ENCODE results near the gene TRAF1.
A peak's percentile ranks its signal among the peaks of the same experiment; 100 is the strongest.

Gene TRAF1

DNA sequence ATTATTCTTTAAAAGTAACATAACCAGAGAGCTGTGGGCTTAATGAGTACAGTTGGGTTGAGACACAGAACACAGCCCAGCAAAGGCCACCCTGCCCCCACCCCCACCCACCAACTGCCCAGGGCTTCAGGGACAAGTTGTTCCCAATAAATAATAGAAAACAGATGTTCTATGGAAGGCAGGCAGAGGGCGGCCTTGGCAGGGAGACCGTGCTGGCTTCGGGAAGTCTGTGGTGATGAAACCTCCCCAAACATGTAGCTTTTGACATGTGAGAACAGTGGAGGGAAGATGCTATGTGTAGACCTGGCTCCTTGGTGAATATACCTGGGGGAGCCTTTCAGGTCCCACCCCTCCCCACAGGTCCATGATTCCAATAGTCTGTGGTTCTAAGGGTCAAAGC lies 10.0 kb downstream of the TRAF1 start:
- H3K27ac ChIP-seq = peak overlapping the region; percentile 74
- TF ChIP-seq, protein P1, sequence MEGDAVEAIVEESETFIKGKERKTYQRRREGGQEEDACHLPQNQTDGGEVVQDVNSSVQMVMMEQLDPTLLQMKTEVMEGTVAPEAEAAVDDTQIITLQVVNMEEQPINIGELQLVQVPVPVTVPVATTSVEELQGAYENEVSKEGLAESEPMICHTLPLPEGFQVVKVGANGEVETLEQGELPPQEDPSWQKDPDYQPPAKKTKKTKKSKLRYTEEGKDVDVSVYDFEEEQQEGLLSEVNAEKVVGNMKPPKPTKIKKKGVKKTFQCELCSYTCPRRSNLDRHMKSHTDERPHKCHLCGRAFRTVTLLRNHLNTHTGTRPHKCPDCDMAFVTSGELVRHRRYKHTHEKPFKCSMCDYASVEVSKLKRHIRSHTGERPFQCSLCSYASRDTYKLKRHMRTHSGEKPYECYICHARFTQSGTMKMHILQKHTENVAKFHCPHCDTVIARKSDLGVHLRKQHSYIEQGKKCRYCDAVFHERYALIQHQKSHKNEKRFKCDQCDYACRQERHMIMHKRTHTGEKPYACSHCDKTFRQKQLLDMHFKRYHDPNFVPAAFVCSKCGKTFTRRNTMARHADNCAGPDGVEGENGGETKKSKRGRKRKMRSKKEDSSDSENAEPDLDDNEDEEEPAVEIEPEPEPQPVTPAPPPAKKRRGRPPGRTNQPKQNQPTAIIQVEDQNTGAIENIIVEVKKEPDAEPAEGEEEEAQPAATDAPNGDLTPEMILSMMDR (conservative IDR thresholded peaks at IDR 0.05) = peak; percentile 74

DNA sequence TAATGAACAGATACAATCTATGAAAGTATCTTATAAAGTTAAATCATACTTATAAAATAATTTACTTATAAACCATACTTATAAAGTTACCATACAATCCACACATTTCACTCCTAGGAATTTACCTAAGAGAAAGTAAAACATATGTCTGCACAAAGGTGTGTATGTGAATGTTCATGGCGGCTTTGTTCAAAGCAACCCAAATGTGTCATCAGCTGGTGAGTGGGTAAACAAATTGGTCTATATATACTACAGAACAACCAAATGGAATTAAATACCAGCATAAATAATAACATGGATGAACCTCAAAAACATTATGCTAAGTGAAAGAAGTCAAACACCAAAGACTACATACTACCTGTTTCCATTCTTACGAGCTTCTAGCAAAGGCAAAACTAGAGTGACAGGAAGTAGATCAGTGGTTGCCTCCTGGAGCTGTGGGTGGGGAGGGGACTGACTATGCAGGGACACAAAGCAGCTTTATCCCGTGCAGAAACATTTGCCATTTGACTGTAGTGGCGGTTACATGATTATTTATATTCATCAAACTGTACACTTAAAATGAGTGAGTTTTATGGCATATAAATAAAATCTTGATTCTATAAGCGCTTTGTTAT lies 10.6 kb downstream of the TRAF1 start:
- TF ChIP-seq, protein P1 (conservative IDR thresholded peaks at IDR 0.05) = no peak
- H3K27ac ChIP-seq = peak overlapping the region; percentile 74

DNA sequence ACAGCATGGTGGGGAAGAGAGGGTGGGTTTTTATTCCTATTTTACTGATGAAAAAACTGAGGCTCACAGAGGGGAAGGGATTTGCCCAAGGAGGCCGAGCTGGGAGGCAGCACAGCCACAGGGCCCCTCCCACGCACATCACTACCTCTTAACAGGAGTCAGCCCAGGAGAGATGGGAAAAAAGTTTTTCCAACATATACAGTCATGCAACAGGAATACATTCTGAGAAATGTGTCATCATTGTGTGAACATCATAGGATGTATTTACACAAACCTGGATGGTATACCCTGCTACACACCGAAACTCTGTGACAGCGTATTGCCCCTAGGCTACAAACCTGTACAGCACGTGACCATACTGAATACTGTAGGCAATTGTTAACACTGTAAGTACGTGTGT lies 11.6 kb downstream of the TRAF1 start:
- TF ChIP-seq, protein P1 (conservative IDR thresholded peaks at IDR 0.05) = no peak
- peak overlapping the region; percentile 74 for H3K27ac ChIP-seq

DNA sequence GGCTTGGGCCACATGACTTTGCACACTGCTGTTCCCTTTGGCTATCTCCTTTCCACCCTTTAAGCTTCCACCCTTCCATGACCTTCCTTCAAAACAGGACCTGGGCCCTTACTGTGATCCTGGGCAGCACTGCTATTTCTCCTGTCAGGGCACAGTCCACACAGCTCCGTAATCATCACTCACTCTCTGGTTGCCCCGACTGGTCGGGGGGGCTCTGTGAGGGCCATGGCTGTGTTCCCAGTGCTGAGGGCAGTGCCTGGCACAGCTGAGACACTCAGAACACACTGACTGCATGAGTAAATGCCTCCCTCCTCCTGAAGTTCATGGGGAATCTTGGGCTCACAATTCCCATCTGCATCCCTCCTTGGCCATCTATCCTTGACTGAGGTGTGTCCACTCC lies 12.2 kb downstream of the TRAF1 start:
- peak overlapping the region; percentile 74 for H3K27ac ChIP-seq
- TF ChIP-seq, protein P1 (conservative IDR thresholded peaks at IDR 0.05) = no peak

DNA sequence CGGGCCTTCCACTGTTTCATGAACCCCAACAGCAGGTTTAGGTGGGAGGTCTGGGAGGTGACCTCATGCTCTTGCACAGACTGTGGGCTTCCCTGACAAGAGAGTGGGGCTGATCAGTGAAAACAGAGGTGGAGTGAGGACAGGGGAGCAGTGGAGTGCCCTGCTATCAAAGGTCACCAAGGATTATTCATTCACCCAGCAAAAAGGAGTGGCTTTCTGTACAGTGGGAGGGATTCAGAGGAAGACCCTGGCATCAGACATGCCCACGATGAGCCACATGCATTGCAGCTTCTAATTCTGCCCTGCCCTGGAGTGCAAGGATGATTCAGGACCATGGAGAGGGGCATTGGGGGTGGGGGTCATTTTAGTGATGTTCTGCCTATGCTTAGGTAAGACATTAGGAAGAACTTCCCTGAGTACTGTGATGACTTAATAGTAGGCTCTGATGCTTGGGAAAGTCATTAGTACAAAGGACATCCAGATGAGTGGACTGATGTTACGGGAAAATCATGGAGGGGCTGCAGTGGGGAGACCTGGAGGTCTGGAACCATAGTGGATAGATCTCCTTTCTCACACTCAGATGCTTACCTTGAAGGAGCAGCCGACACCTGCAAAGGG lies 12.8 kb downstream of the TRAF1 start:
- TF ChIP-seq, protein P1 (conservative IDR thresholded peaks at IDR 0.05) = no peak
- H3K27ac ChIP-seq = no peak overlapping the region

DNA sequence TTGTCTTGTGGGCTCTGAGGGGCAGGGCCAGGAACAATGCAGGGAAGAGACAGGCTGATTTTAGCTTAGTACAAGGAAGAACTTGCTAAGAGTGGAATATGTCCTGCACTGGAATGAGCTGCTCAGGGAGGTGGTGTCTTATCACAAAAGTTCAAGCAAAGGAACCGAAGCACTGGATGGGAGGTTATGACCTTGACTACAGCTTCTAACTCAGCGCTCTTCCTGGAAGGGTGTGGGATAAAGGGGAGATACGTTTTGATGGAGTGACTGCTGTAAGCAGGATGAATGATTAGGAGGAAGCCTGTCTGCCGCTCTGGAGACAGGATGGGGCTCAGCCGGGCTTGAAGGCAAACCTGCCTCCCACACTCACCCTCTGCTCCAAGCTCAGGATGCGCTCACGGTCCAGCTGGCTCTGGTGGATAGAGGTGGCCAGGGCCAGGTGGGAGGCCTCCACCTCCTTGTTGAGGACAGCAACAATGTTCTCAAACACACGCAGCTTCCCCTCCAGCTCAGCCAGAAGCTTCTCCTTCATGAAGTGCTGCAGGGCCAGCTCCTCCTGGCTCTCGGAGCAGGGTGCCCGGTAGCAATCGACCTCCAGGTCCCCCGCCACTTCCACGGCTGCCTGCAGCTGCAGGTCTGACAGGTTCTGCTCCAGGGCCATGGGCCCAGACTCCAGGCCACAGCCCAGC lies 13.5 kb downstream of the TRAF1 start:
- H3K27ac ChIP-seq = no peak overlapping the region
- TF ChIP-seq, protein P1 (conservative IDR thresholded peaks at IDR 0.05) = no peak

DNA sequence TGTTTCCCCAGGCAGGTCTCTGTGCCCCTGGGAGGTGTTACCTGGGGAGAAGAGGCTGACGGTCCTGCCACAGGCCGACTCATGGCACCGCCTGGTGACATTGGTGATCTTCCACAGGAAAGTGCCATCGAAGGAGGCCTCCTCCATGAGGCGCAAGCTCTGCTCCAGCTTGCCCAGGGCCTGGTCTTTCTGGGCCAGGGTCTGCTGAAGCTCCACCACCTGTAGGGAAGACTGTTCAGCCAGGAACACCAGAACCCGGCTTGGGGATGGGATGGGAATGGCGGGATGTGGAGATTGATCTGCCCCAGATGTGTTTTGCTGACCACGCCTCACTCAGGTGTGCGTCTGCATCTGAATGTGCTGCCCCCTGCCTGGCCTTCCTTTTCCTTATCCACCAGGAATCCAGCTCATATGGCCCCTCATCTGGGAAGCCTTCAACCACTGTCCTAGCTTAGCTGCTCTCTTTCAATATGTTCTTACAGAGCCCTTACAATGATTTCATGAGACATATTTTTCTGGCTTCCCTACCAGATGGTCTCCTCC lies 15.2 kb downstream of the TRAF1 start:
- TF ChIP-seq, protein P1 (conservative IDR thresholded peaks at IDR 0.05) = no peak
- H3K27ac ChIP-seq = no peak overlapping the region

Measured in VCaP (cell line).